HFF-Myc (cell line): ENCODE results near the gene RNF213.

Experiments used
- DNase-seq: peaks from one replicate; pipeline ENCODE4 v3.0.0-alpha.2; 2011; ENCODE audit warnings: low read depth; ENCODE audit errors: extremely low read depth
- H3K4me3 ChIP-seq: replicated peaks from 2 replicates; pipeline ENCODE4 v1.5.1; 2011; ENCODE audit warnings: low read depth, mild to moderate bottlenecking, control low read depth, low read length
- TF ChIP-seq, protein P1 (sequence below): IDR thresholded peaks from 2 replicates; pipeline ENCODE4 v1.5.1; 2012; ENCODE audit warnings: mild to moderate bottlenecking, low read depth, low read length, control low read depth; ENCODE audit errors: missing control alignments

Gene RNF213

DNA sequence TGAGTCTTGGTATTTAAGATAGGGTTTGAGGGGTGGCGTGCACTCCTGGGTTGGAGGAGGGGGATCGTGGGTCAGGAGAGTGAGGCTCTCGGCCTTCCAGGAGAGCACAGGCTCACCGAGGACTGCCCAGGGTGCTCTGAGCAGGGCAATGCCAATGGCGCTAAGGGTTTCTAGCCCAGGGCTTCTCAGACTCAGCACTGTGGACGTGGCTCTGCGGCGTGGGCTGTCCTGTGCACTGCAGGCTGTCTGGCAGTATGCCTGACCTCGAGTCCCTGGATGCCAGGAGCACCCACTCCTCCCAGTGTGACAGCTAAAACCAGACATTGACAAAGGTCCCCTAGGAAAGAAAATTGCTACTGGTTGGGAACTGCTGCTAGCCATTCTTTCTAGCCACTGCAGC, 117.1 kb downstream of the RNF213 start:
- TF ChIP-seq, protein P1, sequence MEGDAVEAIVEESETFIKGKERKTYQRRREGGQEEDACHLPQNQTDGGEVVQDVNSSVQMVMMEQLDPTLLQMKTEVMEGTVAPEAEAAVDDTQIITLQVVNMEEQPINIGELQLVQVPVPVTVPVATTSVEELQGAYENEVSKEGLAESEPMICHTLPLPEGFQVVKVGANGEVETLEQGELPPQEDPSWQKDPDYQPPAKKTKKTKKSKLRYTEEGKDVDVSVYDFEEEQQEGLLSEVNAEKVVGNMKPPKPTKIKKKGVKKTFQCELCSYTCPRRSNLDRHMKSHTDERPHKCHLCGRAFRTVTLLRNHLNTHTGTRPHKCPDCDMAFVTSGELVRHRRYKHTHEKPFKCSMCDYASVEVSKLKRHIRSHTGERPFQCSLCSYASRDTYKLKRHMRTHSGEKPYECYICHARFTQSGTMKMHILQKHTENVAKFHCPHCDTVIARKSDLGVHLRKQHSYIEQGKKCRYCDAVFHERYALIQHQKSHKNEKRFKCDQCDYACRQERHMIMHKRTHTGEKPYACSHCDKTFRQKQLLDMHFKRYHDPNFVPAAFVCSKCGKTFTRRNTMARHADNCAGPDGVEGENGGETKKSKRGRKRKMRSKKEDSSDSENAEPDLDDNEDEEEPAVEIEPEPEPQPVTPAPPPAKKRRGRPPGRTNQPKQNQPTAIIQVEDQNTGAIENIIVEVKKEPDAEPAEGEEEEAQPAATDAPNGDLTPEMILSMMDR = no peak
- DNase-seq = no peak
- H3K4me3 ChIP-seq = no peak overlapping the region

GRCh38 chr17:80379348-80379747, 118.7 kb downstream of the RNF213 start:
- H3K4me3 ChIP-seq = no peak overlapping the region
- DNase-seq = no peak
- TF ChIP-seq, protein P1 = no peak

- no peak for DNase-seq
- no peak overlapping the region for H3K4me3 ChIP-seq
- TF ChIP-seq, protein P1 = no peak
These were observed 119.4 kb downstream of the RNF213 start for GRCh38 chr17:80380068-80380467.

- no peak for DNase-seq
- no peak overlapping the region for H3K4me3 ChIP-seq
- TF ChIP-seq, protein P1 = no peak
These were observed 119.9 kb downstream of the RNF213 start for GRCh38 chr17:80380555-80381002.

DNA sequence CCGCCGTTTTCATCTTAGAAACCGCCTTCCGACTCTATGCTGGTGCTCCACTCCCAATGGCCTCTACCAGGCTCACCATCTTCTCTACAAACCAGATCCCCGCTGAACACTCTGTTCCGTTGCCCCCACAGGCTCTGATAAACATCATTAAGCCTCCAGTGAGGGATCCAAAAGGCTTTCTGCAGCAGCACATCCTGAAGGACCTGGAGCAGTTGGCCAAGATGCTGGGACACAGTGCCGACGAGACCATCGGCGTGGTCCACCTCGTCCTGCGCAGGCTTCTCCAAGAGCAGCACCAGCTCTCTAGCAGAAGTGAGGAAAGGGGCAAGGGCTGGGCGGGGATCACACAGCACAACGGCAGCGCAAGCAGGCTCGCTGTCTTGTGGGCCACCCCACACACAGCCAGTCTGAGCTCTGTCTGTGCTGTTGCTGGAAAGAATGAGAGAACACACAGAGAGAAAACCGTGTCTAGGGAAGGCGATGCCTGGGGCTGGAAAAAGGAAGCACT, 120.8 kb downstream of the RNF213 start:
- DNase-seq = no peak
- TF ChIP-seq, protein P1 = no peak
- H3K4me3 ChIP-seq = no peak overlapping the region

- TF ChIP-seq, protein P1 = no peak
- no peak for DNase-seq
- no peak overlapping the region for H3K4me3 ChIP-seq
These were observed 121.8 kb downstream of the RNF213 start for GRCh38 chr17:80382446-80382845.

GRCh38 chr17:80382956-80383355, 122.3 kb downstream of the RNF213 start:
- no peak for DNase-seq
- TF ChIP-seq, protein P1 = no peak
- H3K4me3 ChIP-seq = no peak overlapping the region
